Thyroid gland (tissue), 4 donors: ENCODE data around the gene RAB21.

ENCODE experiments used
- CTCF ChIP-seq, 6 experiments: fragments of 200-600 bp in 3 of 6; fragments of 450-650 bp in 3 of 6; sonication (generic) in 3 of 6; IDR thresholded peaks; one replicate each; pipeline ENCODE4 v1.5.1; 2016 to 2019; ENCODE audit warnings: antibody characterized with exemption in 6 of 6, mild to moderate bottlenecking in 2 of 6, inconsistent platforms in 1 of 6, moderate library complexity in 1 of 6
- POLR2A ChIP-seq, 2 donors: fragments of 450-650 bp; IDR thresholded peaks; one replicate each; pipeline ENCODE4 v1.6.1; 2017; ENCODE audit warnings: antibody characterized with exemption in 2 of 2, mild to moderate bottlenecking in 2 of 2, moderate library complexity in 1 of 2

DNA sequence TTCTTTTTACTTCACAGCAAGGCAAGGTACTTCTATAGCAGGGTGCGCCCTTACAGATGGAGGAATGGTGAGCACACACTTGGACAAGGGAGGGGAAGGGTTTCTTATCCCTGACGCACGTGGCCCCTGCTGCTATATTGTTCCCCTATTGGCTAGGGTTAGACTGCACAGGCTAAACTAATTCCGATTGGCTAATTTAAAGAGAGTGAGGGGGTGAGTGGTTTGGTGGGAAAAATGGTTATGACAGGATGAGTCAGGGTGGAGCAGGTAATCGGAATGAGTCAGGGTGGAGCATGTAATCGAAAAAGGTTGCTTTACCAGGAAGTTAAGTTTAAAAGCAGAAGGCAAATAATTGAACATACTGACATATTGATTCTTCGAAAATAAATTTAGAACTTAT, 23.7 kb upstream of the RAB21 start:
- TF ChIP-seq POLR2A (IDR thresholded peaks at IDR 0.05) (no peak), CTCF (IDR thresholded peaks at IDR 0.05) (no peak)
